GM12891 (cell line): ENCODE data around the gene ASAH2B. TPM values are rescaled to one million over a fixed set of nuclear protein-coding genes. Genes with fewer than 3 reads are reported as not detected.
"Not testable (repeated sequence)": the region's sequence is repeated elsewhere in the genome, so short reads cannot be mapped to it uniquely, and the experiment has no call there.

Source experiments
- DNase-seq: peaks from one replicate; pipeline ENCODE4 v3.0.0; 2011; ENCODE audit warnings: low spot score; ENCODE audit not compliant: insufficient read length
- FAIRE-seq: peaks from 2 replicates; lab custom pipeline; 2011; peaks lifted over from hg19 to GRCh38; lab: Jason Lieb, UNC
- PAX5 ChIP-seq: IDR thresholded peaks from 2 replicates; pipeline ENCODE4 v1.6.1; 2011; ENCODE audit warnings: low read length, moderate library complexity, mild to moderate bottlenecking; ENCODE audit not compliant: insufficient read depth, severe bottlenecking
- POLR2A ChIP-seq: IDR thresholded peaks from 2 replicates; pipeline ENCODE4 v1.6.1; 2011; ENCODE audit warnings: low read depth, low read length, control low read depth
- POLR2AphosphoS5 ChIP-seq: IDR thresholded peaks from 2 replicates; pipeline ENCODE4 v1.6.1; 2011; ENCODE audit warnings: low read depth, low read length, control low read depth
- POU2F2 ChIP-seq: IDR thresholded peaks from 2 replicates; pipeline ENCODE4 v1.6.1; 2011; ENCODE audit warnings: low read depth, mild to moderate bottlenecking, control low read depth, low read length, moderate library complexity
- SPI1 ChIP-seq: IDR thresholded peaks from 2 replicates; pipeline ENCODE4 v1.6.1; 2011; ENCODE audit warnings: low read depth, low read length, control low read depth
- TAF1 ChIP-seq: IDR thresholded peaks from 2 replicates; pipeline ENCODE4 v1.6.1; 2011; ENCODE audit warnings: low read depth, low read length, control low read depth
- polyA plus RNA-seq: library from polyadenylated mRNA; unstranded; fragments of >200 nt; gene quantifications from one replicate; pipeline ENCODE4 v1.2.1, GENCODE V29; 2012; ENCODE audit warnings: low read depth, missing spikeins, inconsistent platforms; ENCODE audit not compliant: missing spikeins

ASAH2B gene
- polyA plus RNA-seq, result 3.2 TPM

GRCh38 chr10:50739618-50740292, at the start of gene ASAH2B:
TSS of gene ASAH2B (plus strand) at chr10:50739936. CDS start at chr10:50745131, 5,195 bp downstream.
- DNase-seq (peak; percentile 37), FAIRE-seq (peak; percentile 68)
- TF ChIP-seq POU2F2 (no peak; the same call in 1 of the 2 replicates), PAX5 (no peak), TAF1 (peak; percentile 46; the same call in 1 of the 2 replicates), POLR2AphosphoS5 (peak; percentile 79), POLR2A (peak; percentile 49; the same call in 1 of the 2 replicates)

GRCh38 chr10:50697819-50698218, 41.9 kb upstream of the ASAH2B start:
- not testable (repeated sequence) for DNase-seq, FAIRE-seq

- FAIRE-seq, DNase-seq: not testable (repeated sequence)
Measured at GRCh38 chr10:50701947-50702346, 37.8 kb upstream of the ASAH2B start.

- DNase-seq, FAIRE-seq: not testable (repeated sequence)
Measured at GRCh38 chr10:50702997-50703396, 36.7 kb upstream of the ASAH2B start.

- not testable (repeated sequence) for FAIRE-seq, DNase-seq
Measured at GRCh38 chr10:50704436-50705079, 35.2 kb upstream of the ASAH2B start.

- not testable (repeated sequence) for DNase-seq, FAIRE-seq
Measured at GRCh38 chr10:50706006-50706405, 33.7 kb upstream of the ASAH2B start.

- not testable (repeated sequence) for DNase-seq, FAIRE-seq
Measured at GRCh38 chr10:50710241-50710640, 29.5 kb upstream of the ASAH2B start.

- DNase-seq, result not testable (repeated sequence)
- FAIRE-seq, result peak; percentile 84
Measured at GRCh38 chr10:50723812-50724211, 15.9 kb upstream of the ASAH2B start.

GRCh38 chr10:50728112-50728511, 11.6 kb upstream of the ASAH2B start:
- FAIRE-seq, DNase-seq: not testable (repeated sequence)

GRCh38 chr10:50738987-50739617, 634 bp upstream of the ASAH2B start:
- not testable (repeated sequence) for FAIRE-seq, DNase-seq

- FAIRE-seq (no peak), DNase-seq (no peak)
- TF ChIP-seq TAF1 (no peak), POLR2A (no peak), SPI1 (no peak), POLR2AphosphoS5 (no peak), POU2F2 (no peak)
Measured at GRCh38 chr10:50740293-50740648, 535 bp downstream of the ASAH2B start.

- not testable (repeated sequence) for FAIRE-seq, DNase-seq
- TF ChIP-seq SPI1, result peak; percentile 48; the same call in 1 of the 2 replicates
Measured at GRCh38 chr10:50742820-50743219, 3.1 kb downstream of the ASAH2B start.

GRCh38 chr10:50766774-50767513, 27.2 kb downstream of the ASAH2B start:
- not testable (repeated sequence) for FAIRE-seq, DNase-seq

GRCh38 chr10:50772042-50772441, 32.3 kb downstream of the ASAH2B start:
- not testable (repeated sequence) for DNase-seq, FAIRE-seq

- FAIRE-seq, result not testable (repeated sequence)
Measured at GRCh38 chr10:50774868-50775267, 35.1 kb downstream of the ASAH2B start.

GRCh38 chr10:50780036-50780435, 40.3 kb downstream of the ASAH2B start:
- not testable (repeated sequence) for DNase-seq, FAIRE-seq

More at GRCh38 chr10:50774868-50775267, 35.1 kb downstream of the ASAH2B start:
- not testable (repeated sequence) for DNase-seq

- FAIRE-seq, result not testable (repeated sequence)
Measured at GRCh38 chr10:50782017-50782416, 42.3 kb downstream of the ASAH2B start.

More at GRCh38 chr10:50782017-50782416, 42.3 kb downstream of the ASAH2B start:
- DNase-seq, result not testable (repeated sequence)
